HEK293 (cell line): ENCODE measurements around the gene NMNAT3.

Experiments
- CTCF ChIA-PET: fragments of 350-600 bp; formaldehyde crosslinking; extraction: SDS; loops from one replicate; lab custom pipeline; 2021; ENCODE audit warnings: antibody characterized with exemption; lab: Yijun Ruan, JAX
- POLR2A ChIA-PET: fragments of 300-600 bp; formaldehyde crosslinking; extraction: SDS; loops from one replicate; lab custom pipeline; 2020; ENCODE audit warnings: antibody characterized with exemption, inconsistent platforms; lab: Yijun Ruan, JAX
- H3K27ac ChIP-seq: fragments of 200-500 bp; sonication (Bioruptor generic); 2 replicates; pipeline ENCODE4 v1.5.1; 2014; ENCODE audit warnings: low read depth, low read length, control low read depth, inconsistent platforms; ENCODE audit errors: extremely low read depth
- H3K36me3 ChIP-seq, 2 experiments: fragments of 200-500 bp in 1 of 2; sonication (Bioruptor generic) in 1 of 2; 1 replicate in 1 of 2; 2 replicates in 1 of 2; pipeline ENCODE4 v1.5.1; 2014 to 2017; ENCODE audit warnings: inconsistent platforms in 2 of 2, low read length in 2 of 2; ENCODE audit not compliant: control insufficient read depth in 2 of 2, insufficient read depth in 1 of 2
- H3K4me1 ChIP-seq: fragments of 200-500 bp; sonication (Bioruptor generic); 2 replicates; pipeline ENCODE4 v1.5.1; 2014; ENCODE audit warnings: mild to moderate bottlenecking, low read length, inconsistent platforms; ENCODE audit not compliant: control insufficient read depth, insufficient read depth
- H3K4me3 ChIP-seq: 2 replicates; pipeline ENCODE4 v1.5.1; 2011; ENCODE audit warnings: low read depth, mild to moderate bottlenecking, control low read depth, low read length, moderate library complexity
- H3K9me3 ChIP-seq: fragments of 200-500 bp; sonication (Bioruptor generic); 2 replicates; pipeline ENCODE4 v1.5.1; 2014; ENCODE audit warnings: low read depth, low read length, inconsistent platforms; ENCODE audit not compliant: control insufficient read depth, insufficient read depth
- IKZF3 ChIP-seq: fragments of 450-650 bp; IDR thresholded peaks from 2 replicates; pipeline ENCODE4 v1.5.0; 2018; ENCODE audit warnings: missing biosample characterization, mild to moderate bottlenecking, missing genetic modification characterization, moderate library complexity
- KLF10 ChIP-seq: fragments of 450-650 bp; IDR thresholded peaks from 2 replicates; pipeline ENCODE4 v1.5.1; 2018; ENCODE audit warnings: missing biosample characterization, mild to moderate bottlenecking, missing genetic modification characterization
- KLF8 ChIP-seq: fragments of 450-650 bp; formaldehyde crosslinking; IDR thresholded peaks from 2 replicates; pipeline ENCODE4 v1.5.1; 2016; ENCODE audit warnings: missing biosample characterization, missing genetic modification characterization
- OSR2 ChIP-seq: fragments of 450-650 bp; formaldehyde crosslinking; IDR thresholded peaks from 2 replicates; pipeline ENCODE4 v1.5.1; 2016; ENCODE audit warnings: missing biosample characterization, missing genetic modification characterization
- PRDM10 ChIP-seq: fragments of 450-650 bp; formaldehyde crosslinking; IDR thresholded peaks from 2 replicates; pipeline ENCODE4 v1.5.1; 2016; ENCODE audit warnings: missing biosample characterization, missing genetic modification characterization
- REPIN1 ChIP-seq: fragments of 450-650 bp; formaldehyde crosslinking; IDR thresholded peaks from 2 replicates; pipeline ENCODE4 v1.5.1; 2017; ENCODE audit warnings: missing biosample characterization, missing genetic modification characterization, low read depth
- SP2 ChIP-seq: fragments of 450-650 bp; formaldehyde crosslinking; IDR thresholded peaks from 2 replicates; pipeline ENCODE4 v1.5.1; 2016; ENCODE audit warnings: missing biosample characterization, missing genetic modification characterization
- ZBTB20 ChIP-seq: fragments of 450-650 bp; formaldehyde crosslinking; IDR thresholded peaks from 2 replicates; pipeline ENCODE4 v1.5.1; 2016; ENCODE audit warnings: missing biosample characterization, missing genetic modification characterization
- ZBTB44 ChIP-seq: fragments of 450-650 bp; IDR thresholded peaks from 2 replicates; pipeline ENCODE4 v1.5.1; 2018; ENCODE audit warnings: missing biosample characterization, mild to moderate bottlenecking, missing genetic modification characterization
- ZBTB8A ChIP-seq: fragments of 450-650 bp; formaldehyde crosslinking; IDR thresholded peaks from 2 replicates; pipeline ENCODE4 v1.5.1; 2016; ENCODE audit warnings: missing biosample characterization, missing genetic modification characterization
- ZFP69B ChIP-seq: fragments of 450-650 bp; formaldehyde crosslinking; IDR thresholded peaks from 2 replicates; pipeline ENCODE4 v1.5.1; 2016; ENCODE audit warnings: missing biosample characterization, missing genetic modification characterization
- ZIC2 ChIP-seq: fragments of 450-650 bp; formaldehyde crosslinking; IDR thresholded peaks from 2 replicates; pipeline ENCODE4 v1.5.1; 2016; ENCODE audit warnings: missing biosample characterization, missing genetic modification characterization
- ZNF10 ChIP-seq: fragments of 450-650 bp; formaldehyde crosslinking; IDR thresholded peaks from 2 replicates; pipeline ENCODE4 v1.5.1; 2017; ENCODE audit warnings: missing biosample characterization, missing genetic modification characterization
- ZNF221 ChIP-seq: fragments of 450-650 bp; formaldehyde crosslinking; IDR thresholded peaks from 2 replicates; pipeline ENCODE4 v1.5.1; 2017; ENCODE audit warnings: missing biosample characterization, missing genetic modification characterization, borderline replicate concordance
- ZNF366 ChIP-seq: fragments of 450-650 bp; formaldehyde crosslinking; conservative IDR thresholded peaks from 2 replicates; pipeline ENCODE4 v1.5.1; 2016; ENCODE audit warnings: missing biosample characterization, missing genetic modification characterization
- ZNF391 ChIP-seq: fragments of 450-650 bp; formaldehyde crosslinking; IDR thresholded peaks from 2 replicates; pipeline ENCODE4 v1.5.1; 2016; ENCODE audit warnings: low read depth, missing biosample characterization, missing genetic modification characterization, borderline replicate concordance
- ZNF48 ChIP-seq: fragments of 450-650 bp; formaldehyde crosslinking; IDR thresholded peaks from 2 replicates; pipeline ENCODE4 v1.5.1; 2016; ENCODE audit warnings: missing biosample characterization, missing genetic modification characterization
- ZNF521 ChIP-seq: fragments of 450-650 bp; formaldehyde crosslinking; IDR thresholded peaks from 2 replicates; pipeline ENCODE4 v1.5.1; 2017; ENCODE audit warnings: missing biosample characterization, mild to moderate bottlenecking, missing genetic modification characterization
- ZNF544 ChIP-seq: fragments of 450-650 bp; formaldehyde crosslinking; IDR thresholded peaks from 2 replicates; pipeline ENCODE4 v1.5.0; 2017; ENCODE audit warnings: missing biosample characterization, missing genetic modification characterization
- ZNF600 ChIP-seq: fragments of 450-650 bp; formaldehyde crosslinking; IDR thresholded peaks from 2 replicates; pipeline ENCODE4 v1.5.1; 2016; ENCODE audit warnings: missing biosample characterization, missing genetic modification characterization
- ZNF707 ChIP-seq: fragments of 450-650 bp; formaldehyde crosslinking; IDR thresholded peaks from 2 replicates; pipeline ENCODE4 v1.5.1; 2016; ENCODE audit warnings: missing biosample characterization, missing genetic modification characterization
- ZNF777 ChIP-seq: fragments of 450-650 bp; formaldehyde crosslinking; IDR thresholded peaks from 2 replicates; pipeline ENCODE4 v1.5.1; 2017; ENCODE audit warnings: missing biosample characterization, missing genetic modification characterization, borderline replicate concordance
- ZNF843 ChIP-seq: fragments of 450-650 bp; formaldehyde crosslinking; IDR thresholded peaks from 2 replicates; pipeline ENCODE4 v1.5.1; 2016; ENCODE audit warnings: missing biosample characterization, missing genetic modification characterization
- ZSCAN5A ChIP-seq: fragments of 450-650 bp; formaldehyde crosslinking; IDR thresholded peaks from 2 replicates; pipeline ENCODE4 v1.5.1; 2016; ENCODE audit warnings: missing biosample characterization, missing genetic modification characterization

NMNAT3 gene

GRCh38 chr3:139537361-139537760 lies 140.4 kb downstream of the NMNAT3 start (continued):
- TF ChIP-seq ZSCAN5A (tag by site-specific recombination), result no peak

- TF ChIP-seq ZNF391 (tag by site-specific recombination) (no peak), ZIC2 (tag by site-specific recombination) (0 out of 2 replicates have a peak, but pooled peaks have one; percentile 16), ZNF544 (tag by site-specific recombination) (no peak), ZNF10 (tag by site-specific recombination) (no peak), ZNF48 (no peak), IKZF3 (peak; percentile 23; the same call in 1 of the 2 replicates), SP2 (tag by site-specific recombination) (0 out of 2 replicates have a peak, but pooled peaks have one; percentile 12), REPIN1 (tag by site-specific recombination) (no peak)
- TF ChIP-seq, all 188 proteins: peak for 3
- H3K27ac ChIP-seq, result peak overlapping the region; percentile 97
- no peak overlapping the region for H3K4me3 ChIP-seq
- ChIA-PET CTCF (interaction anchor here (0.5 to 1.5 kb wide), 5 partner anchors 12 to 843 kb away, joined by 3 to 8 read pairs (median 3); no protein-coding TSS in a partner anchor), POLR2A (interaction anchor here (1.2 kb wide), 1 partner anchor 145 kb away, joined by 3 read pairs; the partner anchor contains the start of gene COPB2)
- no peaks in the 10 kb centered on the region for H3K9me3 ChIP-seq
- H3K36me3 ChIP-seq, result no peaks in the 10 kb centered on the region
- peaks cover 24% of the 10 kb centered on the region for H3K4me1 ChIP-seq
Measured at GRCh38 chr3:139534992-139535879, 142.5 kb downstream of the NMNAT3 start.

GRCh38 chr3:139534455-139534812 lies 143.3 kb downstream of the NMNAT3 start:
- no peak overlapping the region for H3K4me3 ChIP-seq
- no peaks in the 10 kb centered on the region for H3K36me3 ChIP-seq
- peak overlapping the region; percentile 97 for H3K27ac ChIP-seq
- H3K4me1 ChIP-seq, result peaks cover 24% of the 10 kb centered on the region
- no peaks in the 10 kb centered on the region for H3K9me3 ChIP-seq
- CTCF ChIA-PET, result interaction anchor here (0.5 to 1.1 kb wide), 6 partner anchors 12 to 844 kb away, joined by 3 to 4 read pairs (median 3); no protein-coding TSS in a partner anchor
- POLR2A ChIA-PET, result interaction anchor here (0.8 to 1.3 kb wide), 3 partner anchors 10 to 144 kb away, joined by 3 to 4 read pairs (median 4); partner anchors contain the start of gene COPB2
- TF ChIP-seq ZNF600 (tag by site-specific recombination) (peak; percentile 41; the same call in 1 of the 2 replicates), KLF10 (0 out of 2 replicates have a peak, but pooled peaks have one; percentile 65), ZBTB44 (peak; percentile 4; the same call in 1 of the 2 replicates), KLF8 (peak; percentile 11; the same call in 1 of the 2 replicates), ZNF843 (tag by site-specific recombination) (0 out of 2 replicates have a peak, but pooled peaks have one; percentile 32), OSR2 (tag by site-specific recombination) (peak; percentile 95), ZNF221 (tag by site-specific recombination) (no peak), ZNF777 (no peak), ZBTB8A (tag by site-specific recombination) (peak; percentile 11; the same call in 1 of the 2 replicates), ZFP69B (tag by site-specific recombination) (peak; percentile 45; the same call in 1 of the 2 replicates), ZBTB20 (peak; percentile 72; the same call in 1 of the 2 replicates), ZNF366 (tag by site-specific recombination) (0 out of 2 replicates have a peak, but pooled peaks have one; percentile 68), ZNF707 (no peak), ZNF521 (no peak), PRDM10 (0 out of 2 replicates have a peak, but pooled peaks have one; percentile 3)
